CD4-positive, alpha-beta T cell treated with Interferon alpha-2 for 1 hour (primary cell): ENCODE data around the gene HOXD13.

ENCODE experiments used
- DNase-seq, 2 donors: peaks; one replicate each; pipeline ENCODE4 v3.0.0-alpha.2; 2020 to 2022

The HOXD13 gene

DNA sequence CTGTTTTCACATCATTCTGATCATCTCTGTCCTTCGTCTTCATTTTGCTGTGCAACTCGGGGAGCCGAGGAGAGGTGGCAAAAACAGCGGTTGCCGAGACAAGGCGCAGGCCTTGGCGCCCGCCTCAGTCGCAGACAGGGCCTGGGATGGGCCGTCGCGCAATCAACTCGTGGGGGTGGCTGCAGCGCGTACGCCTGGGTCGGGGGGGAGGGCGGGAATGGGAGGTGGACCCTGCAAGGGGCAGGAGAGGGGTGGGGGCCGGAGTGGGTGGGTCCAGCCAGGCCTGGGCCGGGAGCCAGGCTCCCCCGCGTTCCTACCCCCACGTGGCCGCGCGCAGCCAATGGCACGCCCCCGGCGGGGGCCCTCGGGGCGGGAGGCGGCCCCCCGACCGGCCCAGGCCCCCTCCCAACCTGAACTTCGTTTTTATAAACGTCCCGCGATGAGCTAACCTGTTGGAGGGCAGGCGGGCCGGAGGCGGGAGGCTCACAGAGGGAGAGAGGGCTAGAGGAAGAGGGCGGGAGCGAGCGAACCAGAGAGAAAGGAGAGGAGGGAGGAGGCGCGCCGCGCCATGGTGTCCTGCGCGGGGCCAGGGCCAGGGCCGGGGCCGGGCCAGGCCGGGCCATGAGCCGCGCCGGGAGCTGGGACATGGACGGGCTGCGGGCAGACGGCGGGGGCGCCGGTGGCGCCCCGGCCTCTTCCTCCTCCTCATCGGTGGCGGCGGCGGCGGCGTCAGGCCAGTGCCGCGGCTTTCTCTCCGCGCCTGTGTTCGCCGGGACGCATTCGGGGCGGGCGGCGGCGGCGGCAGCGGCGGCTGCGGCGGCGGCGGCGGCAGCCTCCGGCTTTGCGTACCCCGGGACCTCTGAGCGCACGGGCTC lies at the start of gene HOXD13:
HOXD13 (plus strand) TSS at position 452 of the 875 bp plus-strand sequence; CDS start at position 622, 170 bp downstream.
- DNase-seq, result no peak

DNA sequence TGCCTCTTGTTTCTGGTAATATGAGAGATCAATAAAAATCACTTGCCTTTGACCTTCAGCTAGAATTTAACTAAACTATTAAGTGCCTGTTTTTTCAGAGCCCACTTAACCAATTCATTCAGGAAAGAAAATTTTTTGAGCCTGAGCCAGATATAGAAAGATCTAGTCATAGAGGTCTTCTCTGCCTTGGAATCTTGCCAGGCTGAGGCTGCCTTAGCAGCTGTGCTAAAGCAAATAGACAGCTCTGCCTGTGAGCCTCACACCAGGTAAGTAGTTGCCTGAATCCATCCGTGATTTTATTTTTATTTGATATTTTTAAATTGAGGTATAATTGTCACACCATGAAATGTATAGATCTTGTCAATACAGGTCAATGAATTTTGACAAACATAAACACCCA lies 36.1 kb upstream of the HOXD13 start:
- no peak for DNase-seq

- no peak for DNase-seq
These were observed 28.6 kb upstream of the HOXD13 start for GRCh38 chr2:176063958-176064357.

DNA sequence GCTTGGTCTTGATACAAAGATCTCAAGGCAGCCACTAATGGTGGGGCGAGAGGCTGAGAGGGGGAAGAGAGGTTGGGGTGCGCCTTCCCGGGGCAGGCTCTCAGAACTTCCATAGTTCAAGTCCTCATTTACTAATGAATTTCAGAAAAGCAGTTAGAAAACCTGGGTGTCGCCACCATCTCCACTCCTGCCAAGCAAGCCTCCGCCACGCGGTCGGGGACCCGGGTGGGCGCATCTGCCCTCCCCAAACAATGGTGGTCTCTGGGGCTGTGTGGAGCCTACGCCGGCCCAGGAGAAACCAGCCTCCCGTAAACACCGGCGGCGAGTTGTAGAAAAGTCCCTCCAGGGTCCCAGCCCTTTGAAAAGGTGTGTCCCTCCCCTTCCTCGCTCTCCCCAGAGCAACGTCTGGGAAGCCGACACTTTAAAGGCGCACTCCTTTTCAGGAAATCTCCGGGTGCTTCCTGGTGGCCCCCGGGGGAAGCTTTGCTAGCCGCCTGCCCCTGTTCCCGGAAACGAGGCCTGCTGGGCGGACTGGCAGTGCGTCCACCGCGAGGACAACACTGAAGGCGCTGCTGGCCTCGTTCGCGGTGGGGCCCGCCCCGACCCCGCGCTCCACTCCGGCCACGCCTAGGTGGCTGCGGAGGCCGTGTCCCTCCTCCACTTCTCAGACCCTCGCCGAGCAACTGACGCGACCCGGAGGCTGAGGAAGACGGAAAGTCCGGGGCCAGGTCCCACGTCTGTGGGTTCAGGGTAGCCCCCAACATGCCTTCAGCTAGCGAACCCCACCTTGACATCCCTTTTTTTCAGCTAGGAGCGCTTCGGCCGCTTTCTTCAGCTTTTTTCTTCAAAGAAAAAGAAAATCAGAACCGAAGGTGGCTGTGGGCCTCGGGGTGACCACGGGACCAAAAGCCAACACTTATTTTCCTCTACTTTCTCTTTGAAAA lies 25.6 kb upstream of the HOXD13 start:
- no peak for DNase-seq

GRCh38 chr2:176067589-176068418 lies 24.7 kb upstream of the HOXD13 start:
- DNase-seq, result no peak

DNA sequence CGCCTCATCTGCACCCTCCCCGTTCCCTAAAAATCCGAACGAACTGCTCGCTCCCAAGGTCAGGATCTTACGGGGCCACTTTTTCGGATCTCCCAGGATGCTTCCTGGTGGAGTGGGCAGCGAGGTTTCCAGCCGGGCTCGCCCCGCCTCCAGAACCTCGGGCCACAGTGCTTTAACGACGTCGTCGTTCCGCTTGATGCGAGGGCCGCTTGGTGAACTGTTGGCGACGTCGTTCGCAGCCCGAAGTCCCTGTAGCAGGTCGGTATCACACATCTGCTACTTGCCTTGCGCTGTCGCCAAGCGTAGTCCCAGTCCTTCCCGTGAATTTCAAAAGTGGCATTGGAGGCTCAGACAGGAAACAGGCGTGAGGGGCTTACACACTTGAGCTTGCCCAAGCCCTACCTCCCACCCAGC lies 24.1 kb upstream of the HOXD13 start:
- no peak for DNase-seq

GRCh38 chr2:176071330-176072291 lies 20.9 kb upstream of the HOXD13 start:
- no peak for DNase-seq

DNA sequence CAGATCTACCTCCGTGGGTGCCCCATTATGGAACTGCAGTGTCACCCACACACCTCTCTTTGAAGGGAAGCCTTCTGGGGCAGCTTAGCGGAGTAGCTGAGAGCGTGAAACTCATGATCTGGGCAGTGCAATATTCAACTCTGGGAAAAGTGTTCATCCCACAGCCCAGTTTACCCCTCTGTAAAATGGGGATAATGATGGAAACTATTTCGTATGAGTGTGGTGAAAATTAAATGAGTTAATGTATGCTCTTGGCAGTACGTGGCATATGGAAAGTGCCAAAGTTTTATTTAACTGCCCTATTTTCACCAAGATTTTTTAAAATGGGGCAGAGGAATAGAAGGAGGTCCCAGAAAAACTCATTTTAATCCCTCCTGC lies 20.2 kb upstream of the HOXD13 start:
- no peak for DNase-seq

GRCh38 chr2:176072951-176073904 lies 19.3 kb upstream of the HOXD13 start:
- DNase-seq, result no peak

GRCh38 chr2:176074919-176075425 lies 17.5 kb upstream of the HOXD13 start:
- no peak for DNase-seq

- no peak for DNase-seq
These were observed 17.0 kb upstream of the HOXD13 start for GRCh38 chr2:176075481-176075880.

GRCh38 chr2:176076063-176076462 lies 16.5 kb upstream of the HOXD13 start:
- DNase-seq, result no peak

- no peak for DNase-seq
These were observed 15.7 kb upstream of the HOXD13 start for GRCh38 chr2:176076796-176077195.

DNA sequence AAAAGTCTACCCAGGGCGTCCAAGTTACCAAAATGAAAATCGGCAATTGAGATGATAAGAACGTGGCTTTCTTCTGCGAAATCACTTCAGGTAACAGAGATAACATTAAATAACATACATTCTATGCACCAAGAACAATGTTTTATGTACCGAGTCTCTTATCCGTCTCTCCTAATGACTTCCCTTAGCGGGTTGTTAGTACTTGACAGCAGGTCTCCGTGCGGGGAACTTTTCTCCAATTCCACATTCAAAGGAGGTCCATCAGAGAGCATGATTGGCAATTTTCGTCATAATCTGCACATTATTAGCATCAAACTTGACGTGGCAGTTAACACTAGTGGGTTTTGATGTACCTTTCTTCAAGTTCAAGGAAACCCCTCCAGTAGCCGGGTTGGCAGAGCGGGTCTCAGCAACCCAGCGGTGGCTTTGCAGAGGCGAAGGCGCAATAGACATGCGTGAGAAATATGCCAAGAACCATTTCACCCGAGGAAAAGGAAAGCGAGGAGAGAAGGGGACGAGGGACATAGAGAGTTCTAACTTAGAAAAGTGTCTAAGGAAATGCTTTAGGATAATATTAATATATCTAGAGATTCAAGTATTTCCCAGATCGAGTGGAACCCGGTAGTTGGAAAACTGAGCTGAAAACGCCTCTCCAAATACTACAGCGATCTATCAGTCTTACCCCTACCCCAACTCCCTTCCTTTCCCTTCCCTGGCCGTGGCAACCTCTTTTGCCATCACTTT lies 13.8 kb upstream of the HOXD13 start:
- no peak for DNase-seq

GRCh38 chr2:176079285-176079830 lies 13.2 kb upstream of the HOXD13 start:
- DNase-seq, result no peak

GRCh38 chr2:176079831-176080539 lies 12.5 kb upstream of the HOXD13 start:
- DNase-seq, result no peak

DNA sequence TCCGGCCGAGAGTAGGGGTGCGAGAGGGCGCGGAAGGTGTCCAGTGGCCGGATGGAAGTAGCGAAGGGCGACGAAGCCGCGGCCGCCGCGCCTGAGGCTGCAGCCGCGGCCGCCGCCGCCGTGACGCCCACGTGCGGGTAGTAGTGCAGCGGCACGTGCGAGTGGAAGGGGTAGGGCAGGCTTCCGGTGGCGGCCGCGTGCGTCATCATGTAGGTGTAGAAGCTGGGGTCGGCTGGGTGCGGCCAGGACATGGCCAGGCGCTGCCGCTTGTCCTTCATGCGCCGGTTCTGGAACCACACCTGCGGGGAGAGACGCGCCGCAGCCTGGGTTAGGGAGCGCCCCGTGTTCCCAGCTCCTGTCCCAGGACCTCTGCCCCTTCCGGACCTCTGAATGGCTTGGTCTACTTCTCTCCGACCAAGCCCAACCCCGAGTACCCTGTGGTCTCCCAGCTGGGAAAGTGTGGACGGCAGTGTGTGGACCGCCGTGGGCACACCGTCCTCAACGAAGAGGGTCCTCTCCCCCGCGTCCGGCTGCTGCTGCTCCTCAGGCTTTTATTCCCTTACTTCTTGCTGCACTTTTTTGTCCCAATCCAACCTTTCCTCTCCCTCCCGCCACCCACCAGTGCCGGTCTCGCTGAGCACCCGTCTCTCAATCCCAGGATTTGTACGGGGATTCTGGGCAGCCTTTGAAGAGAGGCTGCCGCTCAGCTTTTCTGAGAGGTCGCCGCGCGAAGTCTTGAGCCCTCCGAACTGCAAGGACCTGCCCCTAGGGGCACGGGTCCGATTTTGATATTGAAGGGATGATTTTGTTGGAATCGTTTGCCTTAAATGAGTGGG lies 11.8 kb upstream of the HOXD13 start:
- no peak for DNase-seq
